Stimulated activated naive CD8-positive, alpha-beta T cell treated with anti-CD3 and anti-CD28 coated beads, Interleukin-15, Interleukin-2, amounts not matched to agents 100 ng/mL and 50 ng/mL, for 24 hours (primary cell): ENCODE measurements around the gene MYCBPAP.

ENCODE experiments used
- H3K27ac Mint-ChIP-seq: one replicate; pipeline ENCODE4 v1.8.0; 2021; ENCODE audit warnings: mild to moderate bottlenecking, mixed read lengths
- H3K27me3 Mint-ChIP-seq: one replicate; pipeline ENCODE4 v1.8.0; 2021; ENCODE audit warnings: mixed read lengths
- H3K36me3 Mint-ChIP-seq: one replicate; pipeline ENCODE4 v1.8.0; 2021; ENCODE audit warnings: low read depth, mixed read lengths
- H3K4me1 Mint-ChIP-seq: one replicate; pipeline ENCODE4 v1.8.0; 2021; ENCODE audit warnings: low read depth, mixed read lengths
- H3K4me3 Mint-ChIP-seq: one replicate; pipeline ENCODE4 v1.8.0; 2021; ENCODE audit warnings: mild to moderate bottlenecking, mixed read lengths
- H3K9me3 Mint-ChIP-seq: one replicate; pipeline ENCODE4 v1.8.0; 2021; ENCODE audit warnings: mixed read lengths

MYCBPAP gene

GRCh38 chr17:50532452-50533024 lies 24.3 kb downstream of the MYCBPAP start, which contains the start of gene EPN3:
EPN3 (plus strand) TSS chr17:50532735; CDS start chr17:50536557, 3,822 bp downstream.
- Mint-ChIP-seq H3K27ac (no peak within 1 kb of the TSS), H3K9me3 (no peaks in the 10 kb centered on the region), H3K27me3 (peaks cover 58% of the 10 kb centered on the region), H3K4me3 (no peak within 1 kb of the TSS), H3K36me3 (no peaks in the 10 kb centered on the region), H3K4me1 (peaks cover 15% of the 10 kb centered on the region)

GRCh38 chr17:50533185-50533584 lies 24.9 kb downstream of the MYCBPAP start:
- H3K4me3 Mint-ChIP-seq = no peak overlapping the region
- H3K27ac Mint-ChIP-seq = no peak overlapping the region
- no peaks in the 10 kb centered on the region for H3K36me3 Mint-ChIP-seq
- no peaks in the 10 kb centered on the region for H3K9me3 Mint-ChIP-seq
- peaks cover 58% of the 10 kb centered on the region for H3K27me3 Mint-ChIP-seq
- peaks cover 15% of the 10 kb centered on the region for H3K4me1 Mint-ChIP-seq

- peaks cover 15% of the 10 kb centered on the region for H3K4me1 Mint-ChIP-seq
- no peak overlapping the region for H3K4me3 Mint-ChIP-seq
- H3K36me3 Mint-ChIP-seq = no peaks in the 10 kb centered on the region
Observed at GRCh38 chr17:50533720-50534148, 25.5 kb downstream of the MYCBPAP start.

GRCh38 chr17:50534222-50534978 lies 26.2 kb downstream of the MYCBPAP start:
- no peaks in the 10 kb centered on the region for H3K9me3 Mint-ChIP-seq
- peaks cover 15% of the 10 kb centered on the region for H3K4me1 Mint-ChIP-seq
- no peaks in the 10 kb centered on the region for H3K36me3 Mint-ChIP-seq
- H3K27ac Mint-ChIP-seq = no peak overlapping the region
- H3K4me3 Mint-ChIP-seq = no peak overlapping the region
- peaks cover 54% of the 10 kb centered on the region for H3K27me3 Mint-ChIP-seq

More at GRCh38 chr17:50533720-50534148, 25.5 kb downstream of the MYCBPAP start:
- no peak overlapping the region for H3K27ac Mint-ChIP-seq
- no peaks in the 10 kb centered on the region for H3K9me3 Mint-ChIP-seq
- H3K27me3 Mint-ChIP-seq = peaks cover 58% of the 10 kb centered on the region

GRCh38 chr17:50534979-50535326 lies 26.7 kb downstream of the MYCBPAP start:
- H3K27ac Mint-ChIP-seq = no peak overlapping the region
- H3K9me3 Mint-ChIP-seq = no peaks in the 10 kb centered on the region
- H3K36me3 Mint-ChIP-seq = no peaks in the 10 kb centered on the region
- H3K4me1 Mint-ChIP-seq = peaks cover 15% of the 10 kb centered on the region
- peaks cover 48% of the 10 kb centered on the region for H3K27me3 Mint-ChIP-seq
- H3K4me3 Mint-ChIP-seq = no peak overlapping the region

GRCh38 chr17:50535407-50535806 lies 27.2 kb downstream of the MYCBPAP start:
- Mint-ChIP-seq H3K27me3 (peaks cover 44% of the 10 kb centered on the region), H3K9me3 (no peaks in the 10 kb centered on the region), H3K36me3 (no peaks in the 10 kb centered on the region), H3K4me3 (no peak overlapping the region), H3K4me1 (peaks cover 15% of the 10 kb centered on the region), H3K27ac (no peak overlapping the region)

- no peak overlapping the region for H3K4me3 Mint-ChIP-seq
- peaks cover 28% of the 10 kb centered on the region for H3K27me3 Mint-ChIP-seq
- H3K4me1 Mint-ChIP-seq = peaks cover 22% of the 10 kb centered on the region
Observed at GRCh38 chr17:50536683-50537646, 28.7 kb downstream of the MYCBPAP start.

GRCh38 chr17:50537721-50538548 lies 29.7 kb downstream of the MYCBPAP start:
- Mint-ChIP-seq H3K4me3 (no peak overlapping the region), H3K4me1 (peaks cover 30% of the 10 kb centered on the region), H3K27ac (no peak overlapping the region), H3K36me3 (no peaks in the 10 kb centered on the region), H3K9me3 (no peaks in the 10 kb centered on the region), H3K27me3 (peaks cover 21% of the 10 kb centered on the region)

More at GRCh38 chr17:50536683-50537646, 28.7 kb downstream of the MYCBPAP start:
- no peaks in the 10 kb centered on the region for H3K36me3 Mint-ChIP-seq
- no peak overlapping the region for H3K27ac Mint-ChIP-seq
- H3K9me3 Mint-ChIP-seq = no peaks in the 10 kb centered on the region

- no peak overlapping the region for H3K4me3 Mint-ChIP-seq
- peaks cover 12% of the 10 kb centered on the region for H3K27me3 Mint-ChIP-seq
- no peaks in the 10 kb centered on the region for H3K9me3 Mint-ChIP-seq
- no peak overlapping the region for H3K27ac Mint-ChIP-seq
- H3K4me1 Mint-ChIP-seq = peaks cover 23% of the 10 kb centered on the region
- no peaks in the 10 kb centered on the region for H3K36me3 Mint-ChIP-seq
Observed at GRCh38 chr17:50538549-50539410, 30.5 kb downstream of the MYCBPAP start.

GRCh38 chr17:50539762-50540559 lies 31.7 kb downstream of the MYCBPAP start:
- peaks cover 15% of the 10 kb centered on the region for H3K4me1 Mint-ChIP-seq
- H3K36me3 Mint-ChIP-seq = no peaks in the 10 kb centered on the region
- no peaks in the 10 kb centered on the region for H3K9me3 Mint-ChIP-seq
- H3K27ac Mint-ChIP-seq = no peak overlapping the region
- peaks cover 12% of the 10 kb centered on the region for H3K27me3 Mint-ChIP-seq
- no peak overlapping the region for H3K4me3 Mint-ChIP-seq

- Mint-ChIP-seq H3K36me3 (no peaks in the 10 kb centered on the region), H3K27me3 (peaks cover 6% of the 10 kb centered on the region), H3K27ac (no peak overlapping the region), H3K4me3 (no peak overlapping the region), H3K9me3 (no peaks in the 10 kb centered on the region), H3K4me1 (peaks cover 15% of the 10 kb centered on the region)
Observed at GRCh38 chr17:50540560-50541401, 32.5 kb downstream of the MYCBPAP start.

- Mint-ChIP-seq H3K4me3 (peak overlapping the region; percentile 76), H3K27ac (no peak overlapping the region), H3K9me3 (no peaks in the 10 kb centered on the region), H3K4me1 (peaks cover 15% of the 10 kb centered on the region), H3K27me3 (peaks cover 6% of the 10 kb centered on the region), H3K36me3 (no peaks in the 10 kb centered on the region)
Observed at GRCh38 chr17:50541402-50541715, 33.1 kb downstream of the MYCBPAP start.
